Measurements from ENCODE around the gene GPBP1.
"Not testable (repeated sequence)": the region's sequence is repeated elsewhere in the genome, so short reads cannot be mapped to it uniquely, and the experiment has no call there.

The GPBP1 gene

DNA sequence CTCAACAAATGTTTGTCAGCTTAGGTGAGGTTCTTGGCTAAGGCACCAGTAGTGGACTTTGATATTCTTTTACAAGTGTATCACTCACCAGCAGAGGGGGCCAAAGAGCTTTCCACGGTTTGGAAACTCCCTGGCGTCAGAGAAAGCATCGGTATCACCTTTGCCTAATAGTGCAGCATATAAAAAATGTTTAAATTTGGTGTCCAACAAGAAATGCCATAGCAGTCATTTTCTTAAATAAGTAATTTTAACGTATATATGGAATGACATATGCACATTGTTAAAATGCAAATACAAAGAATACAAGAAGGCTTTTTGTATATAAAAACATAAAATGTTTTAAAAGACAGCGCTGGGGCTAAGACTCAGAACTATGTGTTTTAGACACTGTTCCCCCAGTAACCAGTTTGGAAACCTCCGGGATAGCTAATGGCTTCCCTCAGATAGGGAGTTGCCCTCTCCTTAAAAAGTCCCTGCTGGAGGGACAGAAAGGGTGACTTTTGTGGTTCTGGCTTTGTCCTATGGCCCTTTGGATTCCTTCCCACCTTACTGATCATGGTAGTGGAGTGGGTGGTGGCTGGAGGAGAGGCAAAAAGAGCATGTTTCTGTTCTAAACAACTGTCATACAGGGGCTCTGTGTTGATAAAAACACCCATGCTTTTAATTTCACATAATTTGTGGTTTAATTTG is 124.6 kb downstream of the GPBP1 start:
- peaks cover 5% of the 10 kb centered on the region for H3K4me1 ChIP-seq (ENCODE audit: control insufficient read depth, insufficient read depth, low read length)
- H3K36me3 ChIP-seq (ENCODE audit: control insufficient read depth, insufficient read depth, low read length, severe bottlenecking): no peaks in the 10 kb centered on the region
- H3K9ac ChIP-seq (ENCODE audit: low read length): peak overlapping the region; percentile 74
- H3K27me3 ChIP-seq (replicated peaks; ENCODE audit: control insufficient read depth, insufficient read depth, low read length): no peaks in the 10 kb centered on the region
- no peaks in the 10 kb centered on the region for H3K9me3 ChIP-seq (ENCODE audit: control insufficient read depth, low read length)
- peak overlapping the region; percentile 55 for H3K4me3 ChIP-seq (ENCODE audit: low read length)
- peak; percentile 97 for DNase-seq (ENCODE audit: low read depth)

- Histone ChIP-seq H3K27me3 (replicated peaks; ENCODE audit: control insufficient read depth, insufficient read depth, low read length) (no peaks in the 10 kb centered on the region), H3K36me3 (ENCODE audit: control insufficient read depth, insufficient read depth, low read length, severe bottlenecking) (no peaks in the 10 kb centered on the region), H3K9me3 (ENCODE audit: control insufficient read depth, low read length) (no peaks in the 10 kb centered on the region), H3K4me3 (ENCODE audit: low read length) (peak overlapping the region; percentile 55), H3K9ac (ENCODE audit: low read length) (peak overlapping the region; percentile 74), H3K4me1 (ENCODE audit: control insufficient read depth, insufficient read depth, low read length) (peaks cover 5% of the 10 kb centered on the region)
- peak; percentile 96 for DNase-seq (ENCODE audit: low read depth)
These were observed 125.2 kb downstream of the GPBP1 start for GRCh38 chr5:57298985-57299491.

DNA sequence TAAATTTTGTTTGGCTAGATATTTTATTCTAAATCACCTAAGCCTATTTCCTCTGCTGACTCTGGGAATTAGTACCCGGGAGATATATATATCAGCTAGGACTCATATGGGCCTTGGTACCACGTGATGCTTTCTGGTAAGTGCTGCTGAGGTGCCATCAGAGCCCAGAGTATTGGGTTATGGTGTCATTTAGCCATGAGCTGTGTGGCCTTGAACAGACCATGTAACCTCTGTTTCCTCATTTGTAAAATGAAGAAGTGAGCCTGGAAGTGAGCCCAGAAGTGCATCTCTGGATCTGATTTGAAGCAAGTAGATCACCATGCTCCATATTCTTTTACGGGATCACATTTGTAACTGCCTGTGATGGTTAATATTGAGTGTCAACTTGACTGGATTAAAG is 126.1 kb downstream of the GPBP1 start:
- H3K4me1 ChIP-seq (ENCODE audit: control insufficient read depth, insufficient read depth, low read length): peaks cover 5% of the 10 kb centered on the region
- H3K4me3 ChIP-seq (ENCODE audit: low read length): no peak overlapping the region
- no peak for DNase-seq (ENCODE audit: low read depth)
- H3K9me3 ChIP-seq (ENCODE audit: control insufficient read depth, low read length): no peaks in the 10 kb centered on the region
- no peaks in the 10 kb centered on the region for H3K27me3 ChIP-seq (replicated peaks; ENCODE audit: control insufficient read depth, insufficient read depth, low read length)
- no peaks in the 10 kb centered on the region for H3K36me3 ChIP-seq (ENCODE audit: control insufficient read depth, insufficient read depth, low read length, severe bottlenecking)
- no peak overlapping the region for H3K9ac ChIP-seq (ENCODE audit: low read length)

DNA sequence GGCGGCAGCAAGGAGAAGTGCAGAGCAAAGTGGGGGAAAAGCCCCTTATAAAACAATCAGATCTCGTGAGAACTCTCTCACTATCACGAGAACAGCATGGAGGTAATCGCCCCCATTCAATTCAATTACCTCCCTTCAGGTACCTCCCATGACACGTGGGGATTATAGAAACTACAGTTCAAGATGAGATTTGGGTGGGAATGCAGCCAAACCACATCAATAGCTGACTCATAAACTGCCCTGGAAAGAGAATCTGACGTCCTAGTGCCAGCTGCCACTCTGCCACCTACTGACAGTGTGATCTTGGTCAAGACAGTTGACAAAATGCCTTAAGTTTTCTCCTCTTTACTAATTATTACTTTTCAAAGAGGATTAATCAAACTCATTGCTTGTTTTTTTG is 128.3 kb downstream of the GPBP1 start:
- H3K36me3 ChIP-seq (ENCODE audit: control insufficient read depth, insufficient read depth, low read length, severe bottlenecking): no peaks in the 10 kb centered on the region
- no peaks in the 10 kb centered on the region for H3K27me3 ChIP-seq (replicated peaks; ENCODE audit: control insufficient read depth, insufficient read depth, low read length)
- H3K4me3 ChIP-seq (ENCODE audit: low read length): no peak overlapping the region
- H3K9me3 ChIP-seq (ENCODE audit: control insufficient read depth, low read length): peaks cover 13% of the 10 kb centered on the region
- no peak for DNase-seq (ENCODE audit: low read depth)
- H3K4me1 ChIP-seq (ENCODE audit: control insufficient read depth, insufficient read depth, low read length): peaks cover 5% of the 10 kb centered on the region
- H3K9ac ChIP-seq (ENCODE audit: low read length): no peak overlapping the region

- H3K27me3 ChIP-seq (replicated peaks; ENCODE audit: control insufficient read depth, insufficient read depth, low read length): no peaks in the 10 kb centered on the region
- H3K36me3 ChIP-seq (ENCODE audit: control insufficient read depth, insufficient read depth, low read length, severe bottlenecking): no peaks in the 10 kb centered on the region
- peaks cover 5% of the 10 kb centered on the region for H3K4me1 ChIP-seq (ENCODE audit: control insufficient read depth, insufficient read depth, low read length)
- H3K9me3 ChIP-seq (ENCODE audit: control insufficient read depth, low read length): peaks cover 13% of the 10 kb centered on the region
- H3K4me3 ChIP-seq (ENCODE audit: low read length): no peak overlapping the region
- no peak overlapping the region for H3K9ac ChIP-seq (ENCODE audit: low read length)
- peak; percentile 21 for DNase-seq (ENCODE audit: low read depth)
These were observed 128.8 kb downstream of the GPBP1 start for GRCh38 chr5:57302643-57303042.

GRCh38 chr5:57303985-57304384 is 130.1 kb downstream of the GPBP1 start:
- no peak for DNase-seq (ENCODE audit: low read depth)
- no peak overlapping the region for H3K9ac ChIP-seq (ENCODE audit: low read length)
- no peaks in the 10 kb centered on the region for H3K4me1 ChIP-seq (ENCODE audit: control insufficient read depth, insufficient read depth, low read length)

DNA sequence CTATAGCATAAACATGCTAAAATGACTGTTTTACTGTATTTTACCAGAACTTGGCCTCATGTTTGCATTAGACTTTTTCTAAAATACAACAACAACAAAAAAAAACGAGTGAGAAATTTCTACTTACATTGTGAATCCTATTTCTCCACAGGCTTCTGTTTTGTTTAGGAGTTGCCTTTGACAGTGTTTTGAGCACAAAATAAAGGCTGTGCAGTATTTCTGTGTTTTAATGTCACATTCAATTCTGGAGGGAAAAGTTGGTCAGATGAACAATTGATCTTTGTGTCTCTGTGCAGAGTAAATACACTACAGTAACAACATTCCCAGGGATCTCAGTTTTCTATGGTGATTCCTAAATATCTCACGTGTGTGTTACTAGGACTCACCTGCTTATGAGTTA is 131.1 kb downstream of the GPBP1 start:
- DNase-seq (ENCODE audit: low read depth): no peak

More at GRCh38 chr5:57303985-57304384, 130.1 kb downstream of the GPBP1 start:
- Histone ChIP-seq H3K4me3 (ENCODE audit: low read length) (no peak overlapping the region), H3K36me3 (ENCODE audit: control insufficient read depth, insufficient read depth, low read length, severe bottlenecking) (no peaks in the 10 kb centered on the region), H3K9me3 (ENCODE audit: control insufficient read depth, low read length) (peaks cover 17% of the 10 kb centered on the region), H3K27me3 (replicated peaks; ENCODE audit: control insufficient read depth, insufficient read depth, low read length) (no peaks in the 10 kb centered on the region)

GRCh38 chr5:57306359-57306758 is 132.5 kb downstream of the GPBP1 start:
- no peak overlapping the region for H3K4me3 ChIP-seq (ENCODE audit: low read length)
- H3K4me1 ChIP-seq (ENCODE audit: control insufficient read depth, insufficient read depth, low read length): no peaks in the 10 kb centered on the region
- no peak for DNase-seq (ENCODE audit: low read depth)
- H3K36me3 ChIP-seq (ENCODE audit: control insufficient read depth, insufficient read depth, low read length, severe bottlenecking): no peaks in the 10 kb centered on the region
- H3K9ac ChIP-seq (ENCODE audit: low read length): no peak overlapping the region
- no peaks in the 10 kb centered on the region for H3K27me3 ChIP-seq (replicated peaks; ENCODE audit: control insufficient read depth, insufficient read depth, low read length)
- H3K9me3 ChIP-seq (ENCODE audit: control insufficient read depth, low read length): peaks cover 17% of the 10 kb centered on the region

More for the DNA sequence above, 131.1 kb downstream of the GPBP1 start:
- Histone ChIP-seq H3K4me3 (ENCODE audit: low read length) (no peak overlapping the region), H3K9ac (ENCODE audit: low read length) (no peak overlapping the region), H3K9me3 (ENCODE audit: control insufficient read depth, low read length) (peaks cover 17% of the 10 kb centered on the region), H3K4me1 (ENCODE audit: control insufficient read depth, insufficient read depth, low read length) (no peaks in the 10 kb centered on the region), H3K27me3 (replicated peaks; ENCODE audit: control insufficient read depth, insufficient read depth, low read length) (no peaks in the 10 kb centered on the region), H3K36me3 (ENCODE audit: control insufficient read depth, insufficient read depth, low read length, severe bottlenecking) (no peaks in the 10 kb centered on the region)

- H3K9me3 ChIP-seq (ENCODE audit: control insufficient read depth, low read length): peaks cover 17% of the 10 kb centered on the region
- no peaks in the 10 kb centered on the region for H3K36me3 ChIP-seq (ENCODE audit: control insufficient read depth, insufficient read depth, low read length, severe bottlenecking)
- H3K27me3 ChIP-seq (replicated peaks; ENCODE audit: control insufficient read depth, insufficient read depth, low read length): no peaks in the 10 kb centered on the region
- H3K4me1 ChIP-seq (ENCODE audit: control insufficient read depth, insufficient read depth, low read length): peaks cover 2% of the 10 kb centered on the region
- DNase-seq (ENCODE audit: low read depth): no peak
- H3K4me3 ChIP-seq (ENCODE audit: low read length): no peak overlapping the region
- no peak overlapping the region for H3K9ac ChIP-seq (ENCODE audit: low read length)
These were observed 133.7 kb downstream of the GPBP1 start for GRCh38 chr5:57307516-57307915.

DNA sequence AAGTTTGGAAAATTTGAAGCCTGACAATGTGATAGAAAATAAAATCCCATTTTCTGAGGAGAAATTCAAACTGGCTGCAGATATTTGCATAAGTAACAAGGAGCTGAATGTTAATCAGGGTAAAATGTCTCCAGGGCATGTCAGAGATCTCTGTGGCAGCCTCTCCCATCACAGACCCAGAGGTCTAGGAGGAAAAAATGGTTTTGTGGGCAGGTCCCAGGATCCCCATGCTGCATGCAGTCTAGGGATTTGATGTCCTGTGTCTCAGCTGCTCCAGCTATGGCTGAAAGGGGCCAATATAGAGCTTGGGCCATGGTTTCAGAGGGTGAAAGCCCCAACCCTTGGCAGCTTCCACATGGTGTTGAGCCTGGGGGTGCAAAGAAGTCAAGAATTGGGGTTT is 135.2 kb downstream of the GPBP1 start:
- H3K9me3 ChIP-seq (ENCODE audit: control insufficient read depth, low read length): peaks cover 17% of the 10 kb centered on the region
- DNase-seq (ENCODE audit: low read depth); H3K27me3 ChIP-seq (replicated peaks; ENCODE audit: control insufficient read depth, insufficient read depth, low read length): not testable (repeated sequence)

GRCh38 chr5:57311251-57311650 is 137.4 kb downstream of the GPBP1 start:
- Histone ChIP-seq H3K9me3 (ENCODE audit: control insufficient read depth, low read length) (peaks cover 12% of the 10 kb centered on the region), H3K27me3 (replicated peaks; ENCODE audit: control insufficient read depth, insufficient read depth, low read length) (no peaks in the 10 kb centered on the region), H3K36me3 (ENCODE audit: control insufficient read depth, insufficient read depth, low read length, severe bottlenecking) (no peaks in the 10 kb centered on the region), H3K4me1 (ENCODE audit: control insufficient read depth, insufficient read depth, low read length) (peaks cover 2% of the 10 kb centered on the region), H3K4me3 (ENCODE audit: low read length) (no peak overlapping the region), H3K9ac (ENCODE audit: low read length) (no peak overlapping the region)
- DNase-seq (ENCODE audit: low read depth): no peak

More for the DNA sequence above, 135.2 kb downstream of the GPBP1 start:
- H3K36me3 ChIP-seq (ENCODE audit: control insufficient read depth, insufficient read depth, low read length, severe bottlenecking); H3K4me1 ChIP-seq (ENCODE audit: control insufficient read depth, insufficient read depth, low read length); H3K9ac ChIP-seq (ENCODE audit: low read length); H3K4me3 ChIP-seq (ENCODE audit: low read length): not testable (repeated sequence)
